NCI-H2029 treated with DMSO at 0.1 percent for 48 hours (cell line): ENCODE results near the gene SCN1B.
"Not testable (repeated sequence)": the region's sequence is repeated elsewhere in the genome, so short reads cannot be mapped to it uniquely, and the experiment has no call there.

ENCODE experiments used
- DNase-seq: peaks from one replicate; lab custom pipeline; 2025; lab: John Stamatoyannopoulos, UW

Gene SCN1B

GRCh38 chr19:35017507-35017906 lies 12.8 kb upstream of the SCN1B start:
- DNase-seq, result no peak

GRCh38 chr19:35018379-35018778 lies 11.9 kb upstream of the SCN1B start:
- DNase-seq, result no peak

GRCh38 chr19:35019144-35019543 lies 11.1 kb upstream of the SCN1B start:
- DNase-seq, result no peak

- DNase-seq, result no peak
These were observed 9.3 kb upstream of the SCN1B start for GRCh38 chr19:35021016-35021415.

- no peak for DNase-seq
These were observed 8.7 kb upstream of the SCN1B start for GRCh38 chr19:35021596-35021995.

DNA sequence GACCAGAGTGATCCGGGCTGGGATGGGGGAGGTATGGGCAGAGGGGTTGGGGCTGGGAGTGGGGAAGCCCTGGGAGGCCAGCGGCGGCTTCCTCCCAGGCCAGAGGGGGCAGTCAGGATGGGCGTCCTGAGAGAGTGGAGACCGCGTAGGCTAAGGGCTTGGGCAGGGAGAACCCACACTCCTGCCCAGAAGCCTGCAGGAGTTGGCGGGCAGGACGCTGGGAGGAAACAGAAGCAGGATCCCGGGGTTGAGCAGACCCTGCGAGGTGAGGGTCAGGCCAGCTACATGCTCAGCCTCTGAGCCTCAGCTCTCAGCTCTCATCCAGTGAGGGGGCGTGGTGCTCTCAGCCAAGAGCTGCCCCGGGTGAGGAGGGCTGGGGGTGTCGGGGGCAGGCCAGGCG lies 7.8 kb upstream of the SCN1B start:
- DNase-seq, result no peak

- no peak for DNase-seq
These were observed 6.8 kb upstream of the SCN1B start for GRCh38 chr19:35023428-35023827.

- DNase-seq, result no peak
These were observed 6.2 kb upstream of the SCN1B start for GRCh38 chr19:35024095-35024494.

DNA sequence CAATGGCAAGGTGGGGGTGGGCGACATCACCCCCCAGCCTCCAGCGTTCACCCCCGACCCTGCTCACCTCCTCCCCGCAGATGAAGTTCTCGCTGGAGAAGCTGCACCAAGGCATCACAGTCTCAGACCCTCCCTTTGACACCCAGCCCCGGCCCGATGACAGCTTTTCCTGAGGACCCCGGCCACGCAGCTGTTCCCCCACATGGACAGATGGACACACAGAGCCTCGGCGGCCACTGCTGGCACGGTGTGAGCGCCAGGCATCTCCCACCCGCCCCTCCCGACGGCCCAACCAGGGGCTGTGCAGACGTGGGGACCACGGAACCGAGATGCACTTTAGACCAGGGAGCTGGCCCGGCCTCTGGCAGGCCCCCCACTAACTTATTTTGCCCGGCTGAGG lies 4.3 kb upstream of the SCN1B start:
- DNase-seq, result no peak

GRCh38 chr19:35026418-35026817 lies 3.9 kb upstream of the SCN1B start:
- no peak for DNase-seq

GRCh38 chr19:35027009-35027408 lies 3.3 kb upstream of the SCN1B start:
- no peak for DNase-seq

- DNase-seq, result no peak
These were observed 2.2 kb upstream of the SCN1B start for GRCh38 chr19:35027851-35028599.

DNA sequence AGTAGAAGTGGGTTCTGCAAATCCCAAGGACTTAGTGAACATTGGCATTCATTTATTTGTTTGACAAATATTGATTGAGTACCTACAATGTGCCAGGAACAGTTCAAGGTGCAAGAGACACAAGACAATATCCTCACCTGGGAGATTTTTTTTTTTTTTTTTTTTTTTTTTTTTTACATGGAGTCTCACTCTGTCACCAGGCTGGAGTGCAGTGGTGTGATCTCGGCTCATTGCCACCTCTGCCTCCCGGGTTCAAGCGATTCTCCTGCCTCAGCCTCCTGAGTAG lies 1.7 kb upstream of the SCN1B start:
- not testable (repeated sequence) for DNase-seq

GRCh38 chr19:35029275-35029736 lies 964 bp upstream of the SCN1B start:
- not testable (repeated sequence) for DNase-seq

DNA sequence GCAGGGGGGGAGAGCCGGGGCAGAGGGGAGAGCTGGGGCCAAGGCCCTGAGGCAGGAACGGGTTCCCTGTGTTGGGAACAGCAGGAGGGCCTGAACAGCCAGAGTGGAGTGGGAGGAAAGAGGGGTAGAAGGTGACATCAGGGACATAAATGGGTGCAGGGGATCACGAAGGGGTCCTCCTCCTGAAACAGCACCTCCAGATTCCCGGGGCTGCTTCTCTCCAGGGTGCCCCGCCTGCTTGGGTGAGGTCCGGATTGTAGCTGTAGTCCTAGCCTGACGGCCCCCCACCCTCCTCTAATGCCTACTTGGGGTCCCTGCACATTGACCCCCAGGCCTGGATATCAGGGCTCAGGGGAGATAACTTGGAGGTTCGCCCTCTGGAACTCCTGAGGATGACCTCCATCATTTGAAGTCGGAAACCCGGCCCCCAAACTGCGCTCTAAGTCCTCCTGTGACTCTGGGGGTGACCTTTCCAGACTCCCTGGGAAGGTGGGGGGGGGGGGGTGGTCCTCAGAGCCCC lies 473 bp upstream of the SCN1B start:
- DNase-seq, result no peak

- no peak for DNase-seq
These were observed 1.0 kb downstream of the SCN1B start for GRCh38 chr19:35031072-35031881.

DNA sequence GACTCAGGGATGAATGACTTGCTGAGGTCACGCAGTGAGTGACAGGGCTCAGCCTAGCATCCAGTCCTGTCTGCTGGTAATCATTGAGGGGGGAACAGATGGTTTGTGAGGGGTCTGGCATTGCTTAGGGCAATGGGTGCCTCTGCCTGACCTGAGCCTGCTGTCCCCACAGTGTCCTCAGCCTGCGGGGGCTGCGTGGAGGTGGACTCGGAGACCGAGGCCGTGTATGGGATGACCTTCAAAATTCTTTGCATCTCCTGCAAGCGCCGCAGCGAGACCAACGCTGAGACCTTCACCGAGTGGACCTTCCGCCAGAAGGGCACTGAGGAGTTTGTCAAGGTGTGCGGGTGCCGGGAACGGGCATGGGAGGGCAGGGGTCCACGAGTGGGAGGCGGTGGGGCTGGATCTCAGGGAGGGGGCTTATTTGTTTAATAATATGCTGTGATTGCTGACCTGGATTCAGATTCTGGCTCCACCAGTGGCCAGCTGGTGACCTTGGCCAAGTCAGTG lies 2.1 kb downstream of the SCN1B start:
- no peak for DNase-seq

DNA sequence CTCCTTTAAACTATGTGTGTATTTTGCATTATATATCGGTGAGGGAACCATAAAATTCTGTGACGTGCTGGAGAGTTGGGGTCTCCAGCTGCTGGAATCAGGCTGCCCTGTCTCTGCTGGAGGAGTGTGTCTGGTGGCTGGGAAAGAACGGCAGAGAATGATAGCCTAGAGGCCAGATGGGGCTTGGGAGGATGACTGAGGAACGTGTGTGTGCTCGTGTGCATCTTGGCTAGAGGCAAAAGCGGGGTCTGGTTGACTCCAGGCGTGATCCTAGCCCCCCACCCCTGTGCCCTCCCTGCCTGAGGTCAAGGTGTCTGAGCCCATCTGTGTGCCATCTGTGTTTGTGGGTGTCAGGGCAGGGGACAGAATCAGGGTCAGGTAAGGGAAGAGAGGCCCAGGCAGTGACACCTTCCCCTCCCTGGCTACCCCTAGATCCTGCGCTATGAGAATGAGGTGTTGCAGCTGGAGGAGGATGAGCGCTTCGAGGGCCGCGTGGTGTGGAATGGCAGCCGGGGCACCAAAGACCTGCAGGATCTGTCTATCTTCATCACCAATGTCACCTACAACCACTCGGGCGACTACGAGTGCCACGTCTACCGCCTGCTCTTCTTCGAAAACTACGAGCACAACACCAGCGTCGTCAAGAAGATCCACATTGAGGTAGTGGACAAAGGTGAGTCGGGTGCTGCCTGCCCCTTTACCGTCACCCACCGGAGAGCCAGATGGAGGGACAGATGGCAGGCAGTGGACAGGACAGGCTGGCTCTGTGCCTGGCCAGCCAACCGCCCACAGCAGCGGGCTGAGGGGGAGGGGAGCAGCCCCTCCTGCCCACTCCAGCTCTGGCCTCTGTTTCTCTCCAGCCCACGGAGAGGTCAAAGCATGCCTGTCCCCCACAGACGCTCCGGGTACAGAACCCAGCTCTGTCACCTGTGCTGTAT lies 3.1 kb downstream of the SCN1B start:
- no peak for DNase-seq

DNA sequence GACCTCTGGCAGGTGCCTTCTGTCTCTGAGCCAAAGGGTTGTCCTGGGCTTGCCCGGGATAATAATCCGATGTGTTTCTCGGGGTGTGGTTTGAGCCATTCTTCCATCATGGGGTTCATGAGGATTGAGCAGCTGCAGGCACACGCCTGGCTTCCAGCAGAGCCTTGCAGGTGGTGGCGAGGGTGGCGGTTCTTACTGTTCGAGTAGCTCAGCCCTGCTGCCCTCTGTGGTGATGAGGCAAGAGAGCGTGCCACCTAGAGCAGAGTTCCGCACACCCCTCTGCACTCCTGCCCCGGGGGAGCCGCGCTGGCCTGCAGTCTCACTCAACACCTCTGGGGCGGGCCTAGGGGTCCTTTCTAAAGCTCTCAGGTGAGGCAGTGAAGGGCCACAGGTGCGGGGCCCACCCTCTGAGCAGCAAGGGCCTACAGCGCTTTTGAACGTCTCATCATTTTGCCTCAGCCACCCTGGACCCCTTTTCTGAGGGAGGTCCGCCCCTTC lies 3.8 kb downstream of the SCN1B start:
- no peak for DNase-seq

- no peak for DNase-seq
These were observed 4.5 kb downstream of the SCN1B start for GRCh38 chr19:35034588-35035382.
